GM12865 (cell line): ENCODE data around the gene AP2A2.

Experiments used
- DNase-seq: peaks from one replicate; pipeline ENCODE4 v3.0.0; 2010; ENCODE audit warnings: low read depth
- H3K4me3 ChIP-seq: 2 replicates; pipeline ENCODE4 v1.5.1; 2011; ENCODE audit warnings: mild to moderate bottlenecking, low read depth, low read length, control low read depth
- TF ChIP-seq, protein P1 (sequence below): IDR thresholded peaks from 2 replicates; pipeline ENCODE4 v1.5.1; 2011; ENCODE audit warnings: low read length, control low read depth, low read depth, inconsistent platforms; ENCODE audit not compliant: insufficient read depth; ENCODE audit errors: missing control alignments

Gene AP2A2

DNA sequence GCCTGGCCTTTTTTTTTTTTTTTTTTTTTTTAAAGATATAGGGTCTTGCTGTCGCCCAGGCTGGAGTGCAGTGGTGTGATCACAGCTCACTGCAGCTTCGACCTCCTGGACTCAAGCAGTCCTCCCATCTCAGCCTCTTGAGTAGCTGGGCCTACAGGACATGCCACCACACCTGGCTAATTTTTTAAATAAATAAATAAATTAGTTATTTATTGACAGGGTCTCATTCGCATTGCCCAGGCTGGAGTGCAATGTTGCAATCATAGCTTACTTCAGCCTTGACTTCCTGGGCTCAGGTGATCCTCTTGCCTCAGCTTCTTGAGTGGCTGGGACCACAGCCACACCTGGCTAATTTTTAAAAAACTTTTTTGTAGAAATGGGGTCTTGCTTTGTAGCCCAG is 10.5 kb downstream of the AP2A2 start:
- H3K4me3 ChIP-seq = no peak overlapping the region
- TF ChIP-seq, protein P1, sequence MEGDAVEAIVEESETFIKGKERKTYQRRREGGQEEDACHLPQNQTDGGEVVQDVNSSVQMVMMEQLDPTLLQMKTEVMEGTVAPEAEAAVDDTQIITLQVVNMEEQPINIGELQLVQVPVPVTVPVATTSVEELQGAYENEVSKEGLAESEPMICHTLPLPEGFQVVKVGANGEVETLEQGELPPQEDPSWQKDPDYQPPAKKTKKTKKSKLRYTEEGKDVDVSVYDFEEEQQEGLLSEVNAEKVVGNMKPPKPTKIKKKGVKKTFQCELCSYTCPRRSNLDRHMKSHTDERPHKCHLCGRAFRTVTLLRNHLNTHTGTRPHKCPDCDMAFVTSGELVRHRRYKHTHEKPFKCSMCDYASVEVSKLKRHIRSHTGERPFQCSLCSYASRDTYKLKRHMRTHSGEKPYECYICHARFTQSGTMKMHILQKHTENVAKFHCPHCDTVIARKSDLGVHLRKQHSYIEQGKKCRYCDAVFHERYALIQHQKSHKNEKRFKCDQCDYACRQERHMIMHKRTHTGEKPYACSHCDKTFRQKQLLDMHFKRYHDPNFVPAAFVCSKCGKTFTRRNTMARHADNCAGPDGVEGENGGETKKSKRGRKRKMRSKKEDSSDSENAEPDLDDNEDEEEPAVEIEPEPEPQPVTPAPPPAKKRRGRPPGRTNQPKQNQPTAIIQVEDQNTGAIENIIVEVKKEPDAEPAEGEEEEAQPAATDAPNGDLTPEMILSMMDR = no peak
- no peak for DNase-seq

DNA sequence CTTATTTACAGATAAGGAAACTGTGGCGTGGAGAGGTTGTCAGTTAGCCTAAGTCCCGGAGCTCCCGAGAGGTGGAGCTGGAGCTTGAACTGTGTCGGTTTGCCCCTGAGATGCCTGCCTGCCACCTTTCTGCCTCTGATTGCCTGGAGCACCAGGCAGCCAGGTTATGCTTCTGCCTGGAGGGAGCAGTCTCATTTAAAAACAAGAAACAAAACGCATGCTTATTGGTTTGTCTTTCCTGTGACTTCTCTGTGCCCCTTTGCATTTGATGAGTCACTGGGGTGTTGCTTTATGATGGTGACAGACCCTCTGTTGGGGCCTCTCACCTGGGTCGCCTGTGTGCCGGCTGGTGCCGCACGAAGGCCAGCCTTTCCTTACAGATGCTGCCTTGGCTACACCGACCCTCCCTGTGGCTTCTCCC is 12.2 kb downstream of the AP2A2 start:
- H3K4me3 ChIP-seq = no peak overlapping the region
- DNase-seq = no peak
- TF ChIP-seq, protein P1 = no peak

DNA sequence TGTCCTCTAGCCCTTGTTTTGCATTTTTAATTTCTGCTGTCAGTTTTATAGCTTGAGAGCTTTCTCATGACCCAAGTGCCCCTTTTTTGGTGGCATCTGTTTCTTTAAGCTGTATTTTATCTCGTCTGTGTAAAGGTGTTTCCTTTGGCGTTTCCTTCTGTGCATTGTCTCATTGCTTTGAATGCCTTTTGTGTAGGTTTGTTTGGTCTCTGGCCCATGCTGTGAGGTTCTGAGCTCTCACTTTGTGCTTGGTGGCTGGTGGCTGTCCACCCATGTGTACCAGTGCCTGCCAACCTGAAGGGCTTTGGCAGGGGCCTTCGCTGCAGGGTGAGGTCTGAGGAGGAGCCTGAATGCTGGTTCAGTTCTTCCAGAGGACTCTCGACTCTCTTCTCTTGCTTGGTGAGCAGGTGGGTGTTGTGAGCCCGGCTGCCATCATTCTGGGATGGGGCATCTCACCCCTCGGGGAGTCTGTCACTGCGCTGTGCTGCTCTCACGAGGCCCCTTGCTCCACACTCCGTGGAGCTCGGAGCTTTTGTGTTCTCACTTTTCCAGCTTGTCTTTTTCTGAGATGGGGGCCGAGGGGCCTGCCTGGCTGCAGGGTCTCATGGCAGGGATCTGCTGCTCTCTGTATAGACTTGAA is 14.9 kb downstream of the AP2A2 start:
- TF ChIP-seq, protein P1 = no peak
- DNase-seq = no peak
- H3K4me3 ChIP-seq = no peak overlapping the region

DNA sequence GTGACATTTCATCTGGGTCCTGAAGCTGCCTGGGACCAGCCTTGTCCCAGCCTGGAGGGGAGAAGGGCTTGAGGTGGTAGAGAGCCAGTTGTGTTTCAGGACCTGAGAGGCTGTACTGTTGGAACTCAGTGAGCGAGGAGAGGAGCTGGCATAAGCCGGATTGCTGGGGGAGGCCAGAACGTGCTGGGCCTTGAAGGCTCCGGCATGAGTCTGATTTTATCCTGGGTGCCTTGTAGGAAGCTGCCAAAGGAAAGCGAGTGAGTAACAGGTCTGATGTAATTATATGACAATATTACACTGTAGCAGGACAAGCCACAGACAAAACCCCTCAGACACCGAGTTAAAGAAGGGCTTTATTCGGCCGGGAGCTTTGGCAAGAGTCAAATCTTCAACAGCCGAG is 17.2 kb downstream of the AP2A2 start:
- no peak for DNase-seq
- H3K4me3 ChIP-seq = no peak overlapping the region
- TF ChIP-seq, protein P1 = no peak

DNA sequence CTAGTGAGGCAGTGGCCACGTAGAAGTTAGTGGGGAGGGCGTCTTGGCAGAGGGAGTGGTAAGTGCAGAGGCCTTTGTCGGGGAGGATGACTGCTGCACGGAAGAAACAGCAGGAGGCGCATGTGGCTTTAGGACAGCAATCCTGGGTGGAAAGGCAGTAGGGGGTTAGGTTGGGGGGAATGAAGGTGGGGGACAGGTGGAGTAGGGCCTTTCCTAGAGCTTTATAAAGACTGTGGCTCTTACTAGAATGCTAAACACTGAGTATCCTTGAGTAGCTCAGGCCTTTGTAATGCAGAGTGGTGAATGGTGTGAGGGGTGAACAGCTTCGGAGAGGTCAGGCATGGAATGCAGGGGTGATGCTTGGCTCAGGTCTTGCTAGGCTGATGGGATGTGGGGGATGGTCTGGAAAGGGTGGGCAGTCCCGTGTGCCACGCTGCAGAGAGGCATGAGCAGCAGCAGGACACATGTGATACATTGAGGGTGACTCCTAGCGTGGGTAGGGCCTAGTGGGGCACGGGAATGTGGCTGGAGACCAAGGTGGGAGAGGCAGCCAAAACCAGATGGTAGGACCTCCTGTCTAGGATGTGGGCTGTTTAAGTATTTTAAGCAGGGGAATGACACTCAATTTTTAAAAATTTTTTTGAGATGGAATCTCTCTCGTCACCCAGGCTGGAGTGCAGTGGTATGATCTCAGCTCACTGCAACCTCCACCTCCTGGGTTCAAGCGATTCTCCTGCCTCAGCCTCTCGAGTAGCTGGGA is 19.2 kb downstream of the AP2A2 start:
- TF ChIP-seq, protein P1 = no peak
- no peak overlapping the region for H3K4me3 ChIP-seq
- DNase-seq = no peak

DNA sequence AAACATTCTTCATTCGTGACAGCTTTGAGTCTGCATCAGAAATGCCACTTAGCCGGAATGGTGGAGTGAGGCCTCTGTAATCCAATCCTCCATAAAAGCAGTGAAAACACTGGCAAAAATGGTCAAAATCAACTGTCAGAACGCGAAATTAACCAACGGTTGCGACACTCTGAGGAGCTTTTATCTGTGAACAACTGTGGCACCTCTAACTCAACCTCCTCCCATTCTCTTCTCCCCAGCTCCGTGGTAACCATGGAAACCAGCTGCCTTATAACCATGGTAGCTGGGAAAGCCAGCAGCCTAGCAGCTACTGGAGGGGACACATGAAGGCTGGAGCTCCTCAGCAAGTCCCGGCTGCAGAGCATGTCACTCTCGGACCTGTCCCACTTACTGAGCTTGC is 20.3 kb downstream of the AP2A2 start:
- DNase-seq = no peak
- H3K4me3 ChIP-seq = no peak overlapping the region
- TF ChIP-seq, protein P1 = no peak

DNA sequence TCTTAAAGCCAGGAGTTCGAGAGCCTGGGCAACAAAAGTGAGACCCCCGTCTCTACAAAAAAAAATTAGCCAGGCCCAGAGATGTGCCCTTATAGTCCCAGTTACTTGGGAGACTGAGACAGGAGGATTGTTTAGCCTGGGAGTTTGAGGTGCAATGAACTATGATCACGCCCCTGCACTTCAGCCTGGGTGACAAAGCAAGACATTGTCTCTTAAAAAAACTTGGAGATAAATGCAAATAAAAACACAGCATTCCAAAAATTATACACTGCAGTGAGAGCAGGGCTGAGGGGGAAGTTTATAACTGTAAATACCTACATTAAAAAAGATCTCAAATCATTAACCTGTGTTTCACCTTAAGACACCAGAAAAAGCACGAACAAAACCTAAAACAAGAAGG is 22.1 kb downstream of the AP2A2 start:
- TF ChIP-seq, protein P1 = no peak
- H3K4me3 ChIP-seq = no peak overlapping the region
- DNase-seq = no peak
